Ovary (tissue), 3 donors: ENCODE results near the gene DDX39A.

Experiments used
- POLR2A ChIP-seq: fragments of 450-650 bp; IDR thresholded peaks from one replicate; pipeline ENCODE4 v1.6.1; 2017; ENCODE audit warnings: antibody characterized with exemption, mild to moderate bottlenecking, moderate library complexity
- TF ChIP-seq, protein P1 (sequence below), 3 donors: fragments of 450-650 bp in 2 of 3; fragments of 200-600 bp in 1 of 3; IDR thresholded peaks; one replicate each; pipeline versions ENCODE4 v1.5.1 to v1.8.0; 2016 to 2022; ENCODE audit warnings: antibody characterized with exemption in 3 of 3, mild to moderate bottlenecking in 1 of 3
- donor health status: DM: no; HTN: no; CAD: no.

DNA sequence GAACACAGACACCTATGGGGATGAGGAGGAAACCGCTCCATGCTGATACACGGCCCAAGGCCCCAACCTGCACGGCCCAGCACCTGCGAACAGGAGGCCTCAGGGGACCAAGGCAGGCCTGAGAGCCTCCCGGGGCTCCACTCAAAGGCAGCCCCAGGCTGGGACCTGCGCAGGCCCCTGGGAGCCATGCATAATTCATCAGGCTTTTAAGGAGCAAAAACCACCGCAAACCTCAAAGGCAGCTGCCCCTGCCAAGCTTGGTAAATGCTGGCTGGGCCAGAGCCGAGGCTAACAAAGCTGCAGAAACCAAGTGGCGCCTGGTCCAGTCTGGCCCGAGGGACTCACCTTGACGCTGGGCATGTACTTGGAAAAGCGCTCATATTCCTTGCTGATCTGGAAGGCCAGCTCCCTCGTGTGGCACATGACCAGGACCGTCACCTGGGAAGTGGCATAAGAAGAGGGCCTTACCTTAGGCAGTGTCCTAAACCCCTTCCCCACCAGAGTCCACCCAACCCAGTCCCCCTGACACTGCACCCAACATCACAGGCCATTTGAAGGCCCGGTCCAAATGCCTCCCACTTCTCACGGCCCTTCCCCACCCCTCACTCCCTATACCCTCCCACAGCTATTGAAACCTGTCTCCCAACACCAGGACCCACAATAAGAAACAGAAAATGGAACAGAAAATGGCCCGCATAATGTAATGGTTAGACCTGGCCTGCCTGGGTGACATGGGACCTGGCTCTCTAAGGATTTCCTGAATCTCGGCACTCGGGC is 7.8 kb downstream of the DDX39A start:
- TF ChIP-seq POLR2A: no peak
- TF ChIP-seq, protein P1, sequence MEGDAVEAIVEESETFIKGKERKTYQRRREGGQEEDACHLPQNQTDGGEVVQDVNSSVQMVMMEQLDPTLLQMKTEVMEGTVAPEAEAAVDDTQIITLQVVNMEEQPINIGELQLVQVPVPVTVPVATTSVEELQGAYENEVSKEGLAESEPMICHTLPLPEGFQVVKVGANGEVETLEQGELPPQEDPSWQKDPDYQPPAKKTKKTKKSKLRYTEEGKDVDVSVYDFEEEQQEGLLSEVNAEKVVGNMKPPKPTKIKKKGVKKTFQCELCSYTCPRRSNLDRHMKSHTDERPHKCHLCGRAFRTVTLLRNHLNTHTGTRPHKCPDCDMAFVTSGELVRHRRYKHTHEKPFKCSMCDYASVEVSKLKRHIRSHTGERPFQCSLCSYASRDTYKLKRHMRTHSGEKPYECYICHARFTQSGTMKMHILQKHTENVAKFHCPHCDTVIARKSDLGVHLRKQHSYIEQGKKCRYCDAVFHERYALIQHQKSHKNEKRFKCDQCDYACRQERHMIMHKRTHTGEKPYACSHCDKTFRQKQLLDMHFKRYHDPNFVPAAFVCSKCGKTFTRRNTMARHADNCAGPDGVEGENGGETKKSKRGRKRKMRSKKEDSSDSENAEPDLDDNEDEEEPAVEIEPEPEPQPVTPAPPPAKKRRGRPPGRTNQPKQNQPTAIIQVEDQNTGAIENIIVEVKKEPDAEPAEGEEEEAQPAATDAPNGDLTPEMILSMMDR (IDR thresholded peaks at IDR 0.05): no peak
